Measurements from ENCODE around the gene THY1. TPM values are rescaled to one million over a fixed set of nuclear protein-coding genes. Genes with fewer than 3 reads are reported as not detected.

THY1 gene
- total RNA-seq, 1 donor from 2014 or later = 1.5 TPM

Other genes starting within 250 kb of the THY1 start
- gene NHERF4, start 237.7 kb downstream of the THY1 start, total RNA-seq = not detected
- 6.5 TPM for gene CBL, start 216.8 kb downstream of the THY1 start, total RNA-seq
- 41.9 TPM for gene MCAM, start 106.0 kb downstream of the THY1 start, total RNA-seq
- gene RNF26, start 88.6 kb downstream of the THY1 start, total RNA-seq = 12.9 TPM
- 15.1 TPM for gene C1QTNF5, start 82.3 kb downstream of the THY1 start, total RNA-seq
- not detected for gene MFRP, start 76.5 kb downstream of the THY1 start, total RNA-seq
- 136 TPM for gene USP2, start 41.5 kb downstream of the THY1 start, total RNA-seq

Data from Right ventricle myocardium superior (tissue), 1 donor.